ENCODE data around the gene ETV5. TPM values are rescaled to one million over a fixed set of nuclear protein-coding genes. Genes with fewer than 3 reads are reported as not detected.

ETV5 gene
- total RNA-seq, 1 experiment from 2014 or later, result 90.6 TPM

GRCh38 chr3:186070133-186070532 is 38.8 kb downstream of the ETV5 start:
- DNase-seq (ENCODE audit: low read depth), result no peak

- DNase-seq (ENCODE audit: low read depth), result no peak
Measured at GRCh38 chr3:186069199-186069598, 39.7 kb downstream of the ETV5 start.

GRCh38 chr3:186068243-186068552 is 40.7 kb downstream of the ETV5 start:
- no peak for DNase-seq (ENCODE audit: low read depth)

GRCh38 chr3:186067360-186068242 is 41.3 kb downstream of the ETV5 start:
- no peak for DNase-seq (ENCODE audit: low read depth)

- no peak for DNase-seq (ENCODE audit: low read depth)
Measured at GRCh38 chr3:186060222-186060621, 48.7 kb downstream of the ETV5 start.

- DNase-seq (ENCODE audit: low read depth), result no peak
Measured at GRCh38 chr3:186059192-186059591, 49.7 kb downstream of the ETV5 start.

- DNase-seq (ENCODE audit: low read depth), result no peak
Measured at GRCh38 chr3:186058225-186058624, 50.7 kb downstream of the ETV5 start.

- DNase-seq (ENCODE audit: low read depth), result peak; percentile 87
Measured at GRCh38 chr3:186057594-186057993, 51.3 kb downstream of the ETV5 start.

- DNase-seq (ENCODE audit: low read depth), result no peak
Measured at GRCh38 chr3:186054792-186055352, 54.0 kb downstream of the ETV5 start.

GRCh38 chr3:186053954-186054791 is 54.7 kb downstream of the ETV5 start:
- peak; percentile 32 for DNase-seq (ENCODE audit: low read depth)

GRCh38 chr3:186052096-186052840 is 56.6 kb downstream of the ETV5 start:
- DNase-seq (ENCODE audit: low read depth), result no peak

GRCh38 chr3:186049001-186049400 is 59.9 kb downstream of the ETV5 start:
- DNase-seq (ENCODE audit: low read depth), result no peak

GRCh38 chr3:186048119-186048518 is 60.8 kb downstream of the ETV5 start:
- DNase-seq (ENCODE audit: low read depth), result no peak

- DNase-seq (ENCODE audit: low read depth), result no peak
Measured at GRCh38 chr3:186046838-186047237, 62.1 kb downstream of the ETV5 start.

GRCh38 chr3:186044968-186045367 is 63.9 kb downstream of the ETV5 start:
- DNase-seq (ENCODE audit: low read depth), result no peak

- no peak for DNase-seq (ENCODE audit: low read depth)
Measured at GRCh38 chr3:186044427-186044826, 64.5 kb downstream of the ETV5 start.

- DNase-seq (ENCODE audit: low read depth), result no peak
Measured at GRCh38 chr3:186042521-186043202, 66.2 kb downstream of the ETV5 start.

- no peak for DNase-seq (ENCODE audit: low read depth)
Measured at GRCh38 chr3:186042036-186042435, 66.9 kb downstream of the ETV5 start.

- no peak for DNase-seq (ENCODE audit: low read depth)
Measured at GRCh38 chr3:186038360-186038759, 70.5 kb downstream of the ETV5 start.

- DNase-seq (ENCODE audit: low read depth), result peak; percentile 75
Measured at GRCh38 chr3:186035277-186035676, 73.6 kb downstream of the ETV5 start.

- DNase-seq (ENCODE audit: low read depth), result no peak
Measured at GRCh38 chr3:186032321-186032720, 76.6 kb downstream of the ETV5 start.

Data from HT1080 (cell line).